HG03066 (cell line): ENCODE data around the gene CASTOR1.

Experiments
- ATAC-seq: cut with Tn5 transposase; IDR thresholded peaks from one replicate; pipeline ENCODE4 v1.9.1; 2021; ENCODE audit warnings: low read depth; ENCODE audit not compliant: unreplicated experiment

The CASTOR1 gene

DNA sequence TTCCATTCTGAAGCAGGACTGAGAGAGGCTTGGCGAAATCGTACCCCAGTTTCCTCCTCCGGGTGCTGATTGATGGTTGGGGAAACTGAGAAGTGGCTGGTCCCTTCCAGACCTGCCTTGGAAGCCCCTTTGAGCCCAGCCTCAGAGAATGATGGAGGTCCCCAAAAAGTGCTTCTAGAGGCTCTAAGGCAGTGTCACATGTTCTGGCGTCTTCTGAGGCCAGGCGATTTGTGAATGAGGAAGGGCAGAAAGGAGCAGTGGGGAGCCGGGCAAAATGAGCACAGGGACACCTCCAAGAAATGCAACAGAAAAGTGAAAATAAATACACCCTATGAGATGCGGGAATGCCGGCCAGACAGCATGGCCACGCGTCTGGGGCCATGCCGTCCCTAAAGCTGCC is 41.7 kb downstream of the CASTOR1 start:
- no peak for ATAC-seq

DNA sequence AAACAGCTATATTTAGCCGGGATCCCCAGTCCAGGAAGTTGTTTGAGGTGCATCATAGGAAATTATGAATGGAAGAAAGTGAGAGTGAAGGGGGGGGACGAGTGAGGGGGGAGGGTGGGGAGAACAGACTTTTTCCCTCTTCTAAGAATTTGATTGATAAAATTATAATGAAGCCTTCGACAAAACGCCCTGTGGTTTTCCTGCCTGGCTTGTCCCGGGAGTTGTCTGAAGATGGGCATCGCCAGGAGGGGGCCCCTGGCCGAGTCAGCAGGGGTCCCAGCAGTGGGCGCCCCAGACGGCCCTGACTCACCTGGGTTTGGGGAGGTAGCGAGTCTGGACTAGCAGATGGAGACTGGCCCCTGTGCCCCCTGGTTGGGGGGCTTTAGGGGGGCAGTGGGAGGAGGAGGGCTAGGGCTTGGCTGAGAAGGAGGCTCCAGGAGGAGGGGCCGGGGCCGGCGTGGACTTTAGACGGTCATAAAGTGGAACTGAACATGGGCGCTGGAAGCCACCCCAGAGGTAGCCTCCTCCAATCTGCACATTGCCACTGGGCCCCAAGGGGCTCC is 42.4 kb downstream of the CASTOR1 start:
- ATAC-seq = no peak

GRCh38 chr22:30245985-30246813 is 43.1 kb downstream of the CASTOR1 start, which contains the start of gene LIF:
Gene LIF, minus strand, starts transcription at chr22:30246759. Its CDS starts 64 bp downstream, at chr22:30246695.
- ATAC-seq = no peak

DNA sequence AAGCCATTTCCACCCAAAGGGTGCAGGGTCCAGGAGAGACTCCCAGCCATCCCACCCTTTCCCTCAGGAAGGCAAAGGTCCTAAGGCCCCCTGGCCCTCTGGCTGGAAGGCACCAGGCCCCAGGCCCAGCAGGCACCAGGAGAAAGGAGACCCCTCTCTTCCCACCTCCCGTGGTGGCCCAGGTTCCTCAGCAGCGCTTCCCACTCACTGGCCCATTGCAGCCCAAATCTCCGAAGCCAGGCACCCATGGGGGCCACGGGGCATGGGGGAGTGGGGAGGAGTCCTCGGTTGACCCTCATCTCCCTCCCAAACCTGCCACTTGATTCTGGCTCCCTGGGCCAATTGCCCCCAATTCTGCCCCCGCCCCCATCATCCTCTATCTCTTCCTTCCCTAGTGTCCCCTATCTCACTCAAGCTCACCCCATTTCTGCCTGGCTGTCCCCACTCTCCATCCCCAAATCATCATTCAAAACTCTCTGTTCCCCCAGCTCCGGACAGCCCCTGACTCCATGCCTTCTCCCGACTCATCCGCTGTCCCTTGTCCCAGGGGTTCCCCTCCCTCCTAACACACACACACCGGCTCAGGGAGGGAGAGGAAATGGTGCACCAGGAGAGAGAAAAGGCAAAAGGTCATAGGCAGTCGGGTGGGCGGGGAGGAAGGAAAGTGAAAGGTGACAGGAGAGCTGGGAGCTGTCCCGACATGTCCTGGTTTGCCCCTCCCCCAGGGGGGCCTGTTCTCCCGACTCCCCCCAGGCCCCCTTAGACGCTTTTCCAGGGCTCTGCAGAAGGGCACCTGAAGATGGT is 43.9 kb downstream of the CASTOR1 start:
- no peak for ATAC-seq

DNA sequence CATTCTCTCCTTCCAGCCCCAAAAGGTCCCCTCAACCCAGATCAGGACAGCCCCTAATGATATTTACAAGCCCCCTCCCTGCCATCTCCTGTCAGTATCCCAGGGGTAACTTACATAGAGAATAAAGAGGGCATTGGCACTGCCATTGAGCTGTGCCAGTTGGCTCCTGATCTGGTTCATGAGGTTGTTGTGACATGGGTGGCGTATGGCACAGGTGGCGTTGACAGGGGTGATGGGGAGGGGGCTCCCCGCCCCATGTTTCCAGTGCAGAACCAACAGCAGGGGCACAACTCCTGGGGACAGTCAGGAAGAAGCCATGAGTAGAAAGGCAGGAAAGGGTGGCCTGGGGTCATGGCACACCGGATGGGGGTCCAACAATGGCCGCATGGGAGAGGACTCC is 44.7 kb downstream of the CASTOR1 start:
- no peak for ATAC-seq

- ATAC-seq = no peak
Observed at GRCh38 chr22:30244066-30244465, 45.2 kb downstream of the CASTOR1 start.

- no peak for ATAC-seq
Observed at GRCh38 chr22:30243661-30244060, 45.6 kb downstream of the CASTOR1 start.

GRCh38 chr22:30241576-30242371 is 47.5 kb downstream of the CASTOR1 start:
- ATAC-seq = no peak

GRCh38 chr22:30240541-30241417 is 48.5 kb downstream of the CASTOR1 start:
- no peak for ATAC-seq

DNA sequence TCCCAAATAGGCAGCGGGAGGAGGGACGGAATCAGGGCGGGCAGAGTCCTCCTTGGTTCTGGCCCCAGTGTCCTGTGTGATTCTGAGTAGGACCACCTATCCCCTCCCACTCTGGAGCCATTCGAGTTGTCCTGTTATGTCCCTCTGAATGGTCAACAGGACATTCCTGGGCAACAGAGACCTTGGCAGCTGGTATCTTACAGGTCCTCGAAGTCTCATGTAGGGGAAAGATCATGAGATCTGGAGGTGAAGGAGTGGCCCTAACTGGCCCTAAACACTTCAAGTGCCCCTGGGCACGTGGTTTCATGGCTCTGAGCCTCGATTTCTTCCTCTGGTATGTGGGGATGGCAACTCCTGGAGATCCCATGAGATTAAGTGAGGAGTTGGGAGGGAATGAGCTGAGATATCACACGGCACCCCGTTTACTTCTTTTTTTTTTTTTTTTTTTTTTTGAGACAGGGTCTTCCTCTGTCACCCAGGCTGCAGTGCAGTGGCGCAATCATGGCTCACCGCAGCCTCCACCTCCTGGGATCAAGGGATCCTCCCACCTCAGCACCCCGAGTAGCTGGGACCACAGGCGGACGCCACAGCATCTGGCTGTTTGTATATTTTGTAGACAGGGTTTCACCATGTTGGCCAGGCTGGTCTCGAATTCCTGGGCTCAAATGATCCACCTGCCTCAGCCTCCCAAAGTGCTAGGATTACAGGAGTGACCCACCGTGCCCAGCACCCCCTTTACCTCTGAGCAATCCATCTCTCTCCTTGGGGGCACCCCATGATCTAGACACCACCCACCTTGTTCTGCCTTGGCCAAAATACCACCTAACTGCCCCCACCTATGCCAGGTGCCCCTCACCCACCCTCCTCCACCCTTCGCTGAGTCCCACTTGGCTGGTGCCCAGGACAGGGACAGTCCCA is 49.6 kb downstream of the CASTOR1 start:
- no peak for ATAC-seq

- ATAC-seq = no peak
Observed at GRCh38 chr22:30238661-30239487, 50.4 kb downstream of the CASTOR1 start.

DNA sequence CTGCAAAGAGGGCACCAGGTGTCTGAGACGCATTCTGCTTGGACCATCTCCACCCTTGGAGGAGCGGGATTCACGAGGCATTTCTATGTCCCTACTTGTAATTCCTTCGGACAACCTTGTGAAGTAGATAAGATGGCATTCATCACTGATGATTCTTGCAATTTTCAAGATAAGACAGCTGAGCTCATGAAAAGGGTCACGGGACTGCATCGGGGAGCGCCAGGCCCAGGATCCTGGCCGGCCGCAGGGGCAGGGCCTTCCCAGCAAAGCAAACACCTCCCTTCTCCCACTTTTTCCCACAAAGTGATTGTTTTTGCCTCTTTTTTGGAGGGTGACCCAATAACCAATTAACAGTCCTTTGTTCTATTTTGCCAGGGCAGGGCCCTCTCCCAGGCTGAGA is 51.2 kb downstream of the CASTOR1 start:
- no peak for ATAC-seq

DNA sequence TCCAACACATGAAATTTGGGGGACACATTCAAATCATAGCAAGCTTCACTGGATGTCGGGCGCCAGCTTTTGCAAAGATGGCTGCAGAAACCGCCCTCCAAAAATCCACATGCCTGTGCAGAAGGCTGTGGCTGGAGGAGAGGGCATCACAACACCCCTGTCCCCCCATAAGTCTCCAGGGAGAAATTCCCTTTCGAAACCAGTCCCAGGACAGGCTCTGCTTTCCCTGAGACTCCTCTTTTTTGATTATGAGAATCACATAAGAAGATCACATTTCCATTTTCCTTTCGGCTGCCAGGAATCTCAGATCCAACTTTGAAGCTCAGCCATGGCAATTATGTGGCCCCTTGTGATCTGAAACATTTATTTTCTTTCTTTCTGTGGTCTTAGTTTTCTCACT is 52.4 kb downstream of the CASTOR1 start:
- ATAC-seq = no peak

- no peak for ATAC-seq
Observed at GRCh38 chr22:30235687-30236170, 53.6 kb downstream of the CASTOR1 start.
